Smooth muscle cell (in vitro differentiated cells): Measurements from ENCODE around the gene GNAT1. TPM values are rescaled to one million over a fixed set of nuclear protein-coding genes. Genes with fewer than 3 reads are reported as not detected.

Source experiments
- DNase-seq: peaks from one replicate; lab custom pipeline; 2025; ENCODE audit not compliant: unreplicated experiment; lab: John Stamatoyannopoulos, UW
- H2AFZ ChIP-seq: fragments of 200-600 bp; sonication (generic); 2 replicates; pipeline ENCODE4 v1.6.0; 2016; ENCODE audit warnings: antibody characterized with exemption, low read depth, mild to moderate bottlenecking
- H3F3A ChIP-seq: fragments of 200-600 bp; sonication (generic); 2 replicates; pipeline ENCODE4 v1.6.0; 2017; ENCODE audit warnings: antibody characterized with exemption, low read depth
- H3K27ac ChIP-seq: fragments of 200-600 bp; sonication (generic); 2 replicates; pipeline ENCODE4 v1.5.1; 2016; ENCODE audit warnings: low read depth, mild to moderate bottlenecking
- H3K27me3 ChIP-seq: fragments of 200-600 bp; sonication (generic); 2 replicates; pipeline ENCODE4 v1.6.1; 2016; ENCODE audit warnings: low read depth, mild to moderate bottlenecking
- H3K36me3 ChIP-seq: fragments of 200-600 bp; sonication (generic); 2 replicates; pipeline ENCODE4 v1.5.1; 2016; ENCODE audit warnings: low read depth
- H3K4me1 ChIP-seq: fragments of 200-600 bp; sonication (generic); 2 replicates; pipeline ENCODE4 v1.5.1; 2016; ENCODE audit warnings: low read depth
- H3K4me2 ChIP-seq: fragments of 200-600 bp; sonication (generic); 2 replicates; pipeline ENCODE4 v1.6.0; 2016; ENCODE audit warnings: mild to moderate bottlenecking
- H3K4me3 ChIP-seq: fragments of 200-600 bp; sonication (generic); 2 replicates; pipeline ENCODE4 v1.5.1; 2016; ENCODE audit warnings: mild to moderate bottlenecking
- H3K79me2 ChIP-seq: fragments of 200-600 bp; sonication (generic); 2 replicates; pipeline ENCODE4 v1.6.0; 2016; ENCODE audit warnings: low read depth, mild to moderate bottlenecking
- H3K9ac ChIP-seq: fragments of 200-600 bp; sonication (generic); 2 replicates; pipeline ENCODE4 v1.6.0; 2016; ENCODE audit warnings: low read depth
- H3K9me3 ChIP-seq: fragments of 200-600 bp; sonication (generic); replicated peaks from 2 replicates; pipeline ENCODE4 v1.5.1; 2016; ENCODE audit warnings: low read depth
- H4K20me1 ChIP-seq: fragments of 200-600 bp; sonication (generic); 2 replicates; pipeline ENCODE4 v1.6.0; 2016; ENCODE audit warnings: low read depth
- CTCF ChIP-seq: fragments of 200-600 bp; sonication (generic); IDR thresholded peaks from 2 replicates; pipeline ENCODE4 v1.5.1; 2017; ENCODE audit warnings: borderline replicate concordance, mild to moderate bottlenecking, antibody characterized with exemption; ENCODE audit not compliant: insufficient read depth, poor library complexity, severe bottlenecking
- WGBS: methylation state at CpG from one replicate; pipeline ENCODE4 v1.1.7; 2016; ENCODE audit warnings: low lambda C conversion rate; 5-methylcytosine and 5-hydroxymethylcytosine counted together
- polyA plus RNA-seq: library from polyadenylated mRNA; unstranded; fragments of >200 nt; fragmentation: Nextera tagmentation; extraction: Ambion mirVana; gene quantifications from 2 replicates; pipeline ENCODE4 v1.2.1, GENCODE V29; 2016
- total RNA-seq: library from RNA; depleted of rRNA; stranded (reverse); fragments of >200 nt; gene quantifications from 2 replicates; pipeline ENCODE4 v1.2.3, GENCODE V29; 2014

Gene GNAT1
- total and polyA plus RNA-seq, 2 experiments from 2014 or later: not detected

- no peaks in the 10 kb centered on the region for H3K36me3 ChIP-seq
- H3K27me3 ChIP-seq: no peaks in the 10 kb centered on the region
- no peaks in the 10 kb centered on the region for H3F3A ChIP-seq
- no peak overlapping the region for H3K4me2 ChIP-seq
- H3K4me3 ChIP-seq: no peak overlapping the region
- H3K4me1 ChIP-seq: no peaks in the 10 kb centered on the region
- 86% methylated on average over 10 of the region's 10 CpGs for WGBS
- DNase-seq: no peak
- H2AFZ ChIP-seq: no peak overlapping the region
- no peak for TF ChIP-seq CTCF
- H3K79me2 ChIP-seq: no peaks in the 10 kb centered on the region
- no peaks in the 10 kb centered on the region for H4K20me1 ChIP-seq
- H3K9ac ChIP-seq: no peak overlapping the region
- no peaks in the 10 kb centered on the region for H3K9me3 ChIP-seq
- H3K27ac ChIP-seq: no peak overlapping the region
These were observed 23.4 kb downstream of the GNAT1 start for GRCh38 chr3:50214824-50215223.

- DNase-seq: no peak
- Histone ChIP-seq H3K36me3 (no peaks in the 10 kb centered on the region), H4K20me1 (no peaks in the 10 kb centered on the region), H3K79me2 (no peaks in the 10 kb centered on the region), H3K27ac (no peak overlapping the region), H2AFZ (no peak overlapping the region), H3K4me3 (no peak overlapping the region), H3K9me3 (no peaks in the 10 kb centered on the region), H3K27me3 (no peaks in the 10 kb centered on the region), H3K4me1 (no peaks in the 10 kb centered on the region), H3K9ac (no peak overlapping the region), H3K4me2 (no peak overlapping the region), H3F3A (no peaks in the 10 kb centered on the region)
- TF ChIP-seq CTCF: no peak
- WGBS: 89% methylated on average over 9 of the region's 9 CpGs
These were observed 24.1 kb downstream of the GNAT1 start for GRCh38 chr3:50215529-50215928.

GRCh38 chr3:50217681-50218080 lies 26.3 kb downstream of the GNAT1 start:
- no peaks in the 10 kb centered on the region for H4K20me1 ChIP-seq
- H3F3A ChIP-seq: no peaks in the 10 kb centered on the region
- no peaks in the 10 kb centered on the region for H3K27me3 ChIP-seq
- no peak overlapping the region for H3K4me3 ChIP-seq
- H3K4me1 ChIP-seq: no peaks in the 10 kb centered on the region
- WGBS: 82% methylated on average over 10 of the region's 10 CpGs
- H3K36me3 ChIP-seq: no peaks in the 10 kb centered on the region
- no peak overlapping the region for H3K4me2 ChIP-seq
- H3K79me2 ChIP-seq: no peaks in the 10 kb centered on the region
- no peak overlapping the region for H3K9ac ChIP-seq
- no peaks in the 10 kb centered on the region for H3K9me3 ChIP-seq
- H3K27ac ChIP-seq: no peak overlapping the region
- no peak for DNase-seq
- no peak overlapping the region for H2AFZ ChIP-seq
- TF ChIP-seq CTCF: no peak

GRCh38 chr3:50218448-50218847 lies 27.0 kb downstream of the GNAT1 start:
- no peak for TF ChIP-seq CTCF
- 94% methylated on average over 17 of the region's 17 CpGs for WGBS
- no peak overlapping the region for H3K4me3 ChIP-seq

More at GRCh38 chr3:50218448-50218847, 27.0 kb downstream of the GNAT1 start:
- H3K27ac ChIP-seq: no peak overlapping the region
- H3K9me3 ChIP-seq: no peaks in the 10 kb centered on the region
- H3K4me1 ChIP-seq: no peaks in the 10 kb centered on the region
- no peaks in the 10 kb centered on the region for H3K27me3 ChIP-seq
- H3F3A ChIP-seq: no peaks in the 10 kb centered on the region
- no peaks in the 10 kb centered on the region for H3K79me2 ChIP-seq
- no peaks in the 10 kb centered on the region for H3K36me3 ChIP-seq
- no peak overlapping the region for H3K4me2 ChIP-seq
- H4K20me1 ChIP-seq: no peaks in the 10 kb centered on the region
- no peak overlapping the region for H2AFZ ChIP-seq
- no peak overlapping the region for H3K9ac ChIP-seq
- DNase-seq: no peak
